Measurements from ENCODE around the gene MCOLN1. TPM values are rescaled to one million over a fixed set of nuclear protein-coding genes. Genes with fewer than 3 reads are reported as not detected.

The MCOLN1 gene
- polyA plus RNA-seq (2011; rRNA removed) (12.8 and 16.0 TPM in 2 replicates), polyA minus RNA-seq (2011; rRNA and poly(A)+ RNA removed) (10.6 and 20.0 TPM in 2 replicates)

GRCh38 chr19:7522072-7522922 is at the start of gene MCOLN1:
Gene MCOLN1 (plus strand): TSS chr19:7522624. CDS start chr19:7522751, 127 bp downstream.
- ChIA-PET POLR2A (interaction anchor here (1.2 to 2.3 kb wide), 4 partner anchors 10 to 398 kb away, joined by 3 to 9 read pairs (median 3); partner anchors contain the start of genes PNPLA6 and SNAPC2), CTCF (interaction anchor here (0.8 to 1.9 kb wide), 5 partner anchors 25 to 277 kb away, joined by 3 to 12 read pairs (median 4); a partner anchor contains a TSS)
- Histone ChIP-seq H3K27ac (ENCODE audit: low read depth, low read length) (no peak within 1 kb of the TSS), H3K9me3 (ENCODE audit: control insufficient read depth, insufficient read depth, low read length) (no peaks in the 10 kb centered on the region; the same call in 1 of the 2 replicates), H3K27me3 (ENCODE audit: control insufficient read depth, insufficient read depth, low read length) (no peaks in the 10 kb centered on the region), H3K4me3 (ENCODE audit: low read depth, low read length) (peak within 1 kb of the TSS; percentile 74)
- TF ChIP-seq CTCF (IDR thresholded peaks at IDR 0.05; ENCODE audit: low read depth, low read length) = no peak
- DNase-seq (ENCODE audit: low read depth, low spot score) = peak; percentile 88

GRCh38 chr19:7475665-7476064 is 46.8 kb upstream of the MCOLN1 start:
- H3K27me3 ChIP-seq (ENCODE audit: control insufficient read depth, insufficient read depth, low read length) = no peaks in the 10 kb centered on the region
- no peak overlapping the region for H3K4me3 ChIP-seq (ENCODE audit: low read depth, low read length)
- ChIA-PET CTCF (no interaction called here), POLR2A (interaction anchor here (0.5 kb wide), 1 partner anchor 389 kb away, joined by 4 read pairs; no protein-coding TSS in a partner anchor)
- no peak for TF ChIP-seq CTCF (IDR thresholded peaks at IDR 0.05; ENCODE audit: low read depth, low read length)
- H3K9me3 ChIP-seq (ENCODE audit: control insufficient read depth, insufficient read depth, low read length) = no peaks in the 10 kb centered on the region; the same call in 1 of the 2 replicates
- no peak for DNase-seq (ENCODE audit: low read depth, low spot score)
- no peak overlapping the region for H3K27ac ChIP-seq (ENCODE audit: low read depth, low read length)

- no peak for TF ChIP-seq CTCF (IDR thresholded peaks at IDR 0.05; ENCODE audit: low read depth, low read length)
- Histone ChIP-seq H3K9me3 (ENCODE audit: control insufficient read depth, insufficient read depth, low read length) (no peaks in the 10 kb centered on the region; the same call in 1 of the 2 replicates), H3K4me3 (ENCODE audit: low read depth, low read length) (no peak overlapping the region), H3K27ac (ENCODE audit: low read depth, low read length) (no peak overlapping the region), H3K27me3 (ENCODE audit: control insufficient read depth, insufficient read depth, low read length) (no peaks in the 10 kb centered on the region)
- ChIA-PET POLR2A (no interaction called here), CTCF (no interaction called here)
- no peak for DNase-seq (ENCODE audit: low read depth, low spot score)
Measured at GRCh38 chr19:7476241-7476640, 46.2 kb upstream of the MCOLN1 start.

- TF ChIP-seq CTCF (IDR thresholded peaks at IDR 0.05; ENCODE audit: low read depth, low read length) = no peak
- no peak for DNase-seq (ENCODE audit: low read depth, low spot score)
- ChIA-PET POLR2A (no interaction called here), CTCF (no interaction called here)
- Histone ChIP-seq H3K27me3 (ENCODE audit: control insufficient read depth, insufficient read depth, low read length) (peaks cover 4% of the 10 kb centered on the region), H3K4me3 (ENCODE audit: low read depth, low read length) (no peak overlapping the region), H3K9me3 (ENCODE audit: control insufficient read depth, insufficient read depth, low read length) (peaks cover 5% of the 10 kb centered on the region), H3K27ac (ENCODE audit: low read depth, low read length) (no peak overlapping the region)
Measured at GRCh38 chr19:7476777-7477494, 45.5 kb upstream of the MCOLN1 start.
